ENCODE results near the gene THAP5. TPM values are rescaled to one million over a fixed set of nuclear protein-coding genes. Genes with fewer than 3 reads are reported as not detected.
"Not testable (repeated sequence)": the region's sequence is repeated elsewhere in the genome, so short reads cannot be mapped to it uniquely, and the experiment has no call there.

Gene THAP5
- polyA plus RNA-seq, 1 donor = 26.5 TPM

- Histone ChIP-seq H3K36me3 (ENCODE audit: control insufficient read depth, insufficient read depth, low read length) (peaks cover 10% of the 10 kb centered on the region), H3K9me3 (ENCODE audit: control insufficient read depth, low read depth, low read length) (no peaks in the 10 kb centered on the region), H3K27ac (ENCODE audit: low read length) (peak overlapping the region; percentile 98), H3K4me3 (ENCODE audit: low read length) (peak overlapping the region; percentile 97), H3K4me1 (ENCODE audit: control insufficient read depth, insufficient read depth, low read length) (peaks cover 12% of the 10 kb centered on the region), H3K27me3 (ENCODE audit: control insufficient read depth, insufficient read depth, low read length) (no peaks in the 10 kb centered on the region)
- WGBS (ENCODE audit: insufficient coverage, low lambda C conversion rate) = no CpG with 5 or more reads among the region's 24 CpGs
- no peak for DNase-seq
Observed at GRCh38 chr7:108568801-108569380, 615 bp downstream of the THAP5 start.

- H3K4me1 ChIP-seq (ENCODE audit: control insufficient read depth, insufficient read depth, low read length) = peaks cover 7% of the 10 kb centered on the region
- no peak overlapping the region for H3K4me3 ChIP-seq (ENCODE audit: low read length)
- H3K36me3 ChIP-seq (ENCODE audit: control insufficient read depth, insufficient read depth, low read length) = peaks cover 5% of the 10 kb centered on the region
- no peaks in the 10 kb centered on the region for H3K27me3 ChIP-seq (ENCODE audit: control insufficient read depth, insufficient read depth, low read length)
- no peak for DNase-seq
- no peak overlapping the region for H3K27ac ChIP-seq (ENCODE audit: low read length)
- H3K9me3 ChIP-seq (ENCODE audit: control insufficient read depth, low read depth, low read length) = no peaks in the 10 kb centered on the region
Observed at GRCh38 chr7:108565987-108566386, 3.5 kb downstream of the THAP5 start.

- no peaks in the 10 kb centered on the region for H3K27me3 ChIP-seq (ENCODE audit: control insufficient read depth, insufficient read depth, low read length)
- no peak overlapping the region for H3K4me3 ChIP-seq (ENCODE audit: low read length)
- no peak for DNase-seq
- peaks cover 14% of the 10 kb centered on the region for H3K9me3 ChIP-seq (ENCODE audit: control insufficient read depth, low read depth, low read length)
- WGBS (ENCODE audit: insufficient coverage, low lambda C conversion rate) = no CpG with 5 or more reads among the region's 4 CpGs
- peaks cover 5% of the 10 kb centered on the region for H3K36me3 ChIP-seq (ENCODE audit: control insufficient read depth, insufficient read depth, low read length)
- no peak overlapping the region for H3K27ac ChIP-seq (ENCODE audit: low read length)
- H3K4me1 ChIP-seq (ENCODE audit: control insufficient read depth, insufficient read depth, low read length) = no peaks in the 10 kb centered on the region
Observed at GRCh38 chr7:108561047-108561619, 8.4 kb downstream of the THAP5 start.

- WGBS (ENCODE audit: insufficient coverage, low lambda C conversion rate) = 100% methylated on average over 1 of the region's 4 CpGs
- no peaks in the 10 kb centered on the region for H3K27me3 ChIP-seq (ENCODE audit: control insufficient read depth, insufficient read depth, low read length)
- peaks cover 18% of the 10 kb centered on the region for H3K9me3 ChIP-seq (ENCODE audit: control insufficient read depth, low read depth, low read length)
- no peak for DNase-seq
- no peaks in the 10 kb centered on the region for H3K4me1 ChIP-seq (ENCODE audit: control insufficient read depth, insufficient read depth, low read length)
- no peak overlapping the region for H3K4me3 ChIP-seq (ENCODE audit: low read length)
- no peaks in the 10 kb centered on the region for H3K36me3 ChIP-seq (ENCODE audit: control insufficient read depth, insufficient read depth, low read length)
- H3K27ac ChIP-seq (ENCODE audit: low read length) = no peak overlapping the region
Observed at GRCh38 chr7:108559253-108559652, 10.3 kb downstream of the THAP5 start.

GRCh38 chr7:108557617-108558016, 11.9 kb downstream of the THAP5 start:
- 100% methylated on average over 1 of the region's 1 CpG for WGBS (ENCODE audit: insufficient coverage, low lambda C conversion rate)
- Histone ChIP-seq H3K9me3 (ENCODE audit: control insufficient read depth, low read depth, low read length) (peaks cover 18% of the 10 kb centered on the region), H3K36me3 (ENCODE audit: control insufficient read depth, insufficient read depth, low read length) (no peaks in the 10 kb centered on the region), H3K27me3 (ENCODE audit: control insufficient read depth, insufficient read depth, low read length) (no peaks in the 10 kb centered on the region), H3K27ac (ENCODE audit: low read length) (no peak overlapping the region), H3K4me3 (ENCODE audit: low read length) (no peak overlapping the region), H3K4me1 (ENCODE audit: control insufficient read depth, insufficient read depth, low read length) (no peaks in the 10 kb centered on the region)
- no peak for DNase-seq

- no peak for DNase-seq
- Histone ChIP-seq H3K27me3 (ENCODE audit: control insufficient read depth, insufficient read depth, low read length) (no peaks in the 10 kb centered on the region), H3K4me3 (ENCODE audit: low read length) (no peak overlapping the region), H3K36me3 (ENCODE audit: control insufficient read depth, insufficient read depth, low read length) (no peaks in the 10 kb centered on the region), H3K27ac (ENCODE audit: low read length) (no peak overlapping the region), H3K9me3 (ENCODE audit: control insufficient read depth, low read depth, low read length) (peaks cover 18% of the 10 kb centered on the region), H3K4me1 (ENCODE audit: control insufficient read depth, insufficient read depth, low read length) (no peaks in the 10 kb centered on the region)
- WGBS (ENCODE audit: insufficient coverage, low lambda C conversion rate) = 93% methylated on average over 2 of the region's 3 CpGs
Observed at GRCh38 chr7:108557191-108557590, 12.3 kb downstream of the THAP5 start.

- DNase-seq; H3K27me3 ChIP-seq (ENCODE audit: control insufficient read depth, insufficient read depth, low read length); H3K4me1 ChIP-seq (ENCODE audit: control insufficient read depth, insufficient read depth, low read length); H3K4me3 ChIP-seq (ENCODE audit: low read length); H3K27ac ChIP-seq (ENCODE audit: low read length); H3K36me3 ChIP-seq (ENCODE audit: control insufficient read depth, insufficient read depth, low read length): not testable (repeated sequence)
- H3K9me3 ChIP-seq (ENCODE audit: control insufficient read depth, low read depth, low read length) = peaks cover 18% of the 10 kb centered on the region
Observed at GRCh38 chr7:108556665-108557064, 12.8 kb downstream of the THAP5 start.

GRCh38 chr7:108548141-108548896, 21.2 kb downstream of the THAP5 start:
- H3K9me3 ChIP-seq (ENCODE audit: control insufficient read depth, low read depth, low read length); H3K27me3 ChIP-seq (ENCODE audit: control insufficient read depth, insufficient read depth, low read length); DNase-seq; H3K4me1 ChIP-seq (ENCODE audit: control insufficient read depth, insufficient read depth, low read length); H3K4me3 ChIP-seq (ENCODE audit: low read length); H3K27ac ChIP-seq (ENCODE audit: low read length); H3K36me3 ChIP-seq (ENCODE audit: control insufficient read depth, insufficient read depth, low read length): not testable (repeated sequence)
- 80% methylated on average over 1 of the region's 2 CpGs for WGBS (ENCODE audit: insufficient coverage, low lambda C conversion rate)

GRCh38 chr7:108541478-108541877, 28.0 kb downstream of the THAP5 start:
- Histone ChIP-seq H3K27me3 (ENCODE audit: control insufficient read depth, insufficient read depth, low read length) (no peaks in the 10 kb centered on the region), H3K4me1 (ENCODE audit: control insufficient read depth, insufficient read depth, low read length) (no peaks in the 10 kb centered on the region), H3K9me3 (ENCODE audit: control insufficient read depth, low read depth, low read length) (no peaks in the 10 kb centered on the region), H3K36me3 (ENCODE audit: control insufficient read depth, insufficient read depth, low read length) (no peaks in the 10 kb centered on the region), H3K27ac (ENCODE audit: low read length) (no peak overlapping the region), H3K4me3 (ENCODE audit: low read length) (no peak overlapping the region)
- no peak for DNase-seq
- no CpG with 5 or more reads among the region's 2 CpGs for WGBS (ENCODE audit: insufficient coverage, low lambda C conversion rate)

GRCh38 chr7:108538685-108539084, 30.8 kb downstream of the THAP5 start:
- not testable (repeated sequence) for H3K36me3 ChIP-seq (ENCODE audit: control insufficient read depth, insufficient read depth, low read length); DNase-seq; H3K27me3 ChIP-seq (ENCODE audit: control insufficient read depth, insufficient read depth, low read length); H3K27ac ChIP-seq (ENCODE audit: low read length); H3K4me3 ChIP-seq (ENCODE audit: low read length); H3K4me1 ChIP-seq (ENCODE audit: control insufficient read depth, insufficient read depth, low read length); H3K9me3 ChIP-seq (ENCODE audit: control insufficient read depth, low read depth, low read length)
- no CpG with 5 or more reads among the region's 4 CpGs for WGBS (ENCODE audit: insufficient coverage, low lambda C conversion rate)

- H3K36me3 ChIP-seq (ENCODE audit: control insufficient read depth, insufficient read depth, low read length); DNase-seq; H3K27ac ChIP-seq (ENCODE audit: low read length); H3K27me3 ChIP-seq (ENCODE audit: control insufficient read depth, insufficient read depth, low read length); H3K4me1 ChIP-seq (ENCODE audit: control insufficient read depth, insufficient read depth, low read length); H3K4me3 ChIP-seq (ENCODE audit: low read length); H3K9me3 ChIP-seq (ENCODE audit: control insufficient read depth, low read depth, low read length): not testable (repeated sequence)
- WGBS (ENCODE audit: insufficient coverage, low lambda C conversion rate) = no CpG with 5 or more reads among the region's 2 CpGs
Observed at GRCh38 chr7:108538236-108538635, 31.3 kb downstream of the THAP5 start.
